GM12872 (cell line): ENCODE measurements around the gene DIP2C.

Source experiments
- TF ChIP-seq, protein P1 (sequence below): IDR thresholded peaks from 3 replicates; pipeline ENCODE4 v1.5.1; 2011; ENCODE audit warnings: low read depth, mild to moderate bottlenecking, low read length, moderate library complexity; ENCODE audit not compliant: insufficient read depth

DIP2C gene

DNA sequence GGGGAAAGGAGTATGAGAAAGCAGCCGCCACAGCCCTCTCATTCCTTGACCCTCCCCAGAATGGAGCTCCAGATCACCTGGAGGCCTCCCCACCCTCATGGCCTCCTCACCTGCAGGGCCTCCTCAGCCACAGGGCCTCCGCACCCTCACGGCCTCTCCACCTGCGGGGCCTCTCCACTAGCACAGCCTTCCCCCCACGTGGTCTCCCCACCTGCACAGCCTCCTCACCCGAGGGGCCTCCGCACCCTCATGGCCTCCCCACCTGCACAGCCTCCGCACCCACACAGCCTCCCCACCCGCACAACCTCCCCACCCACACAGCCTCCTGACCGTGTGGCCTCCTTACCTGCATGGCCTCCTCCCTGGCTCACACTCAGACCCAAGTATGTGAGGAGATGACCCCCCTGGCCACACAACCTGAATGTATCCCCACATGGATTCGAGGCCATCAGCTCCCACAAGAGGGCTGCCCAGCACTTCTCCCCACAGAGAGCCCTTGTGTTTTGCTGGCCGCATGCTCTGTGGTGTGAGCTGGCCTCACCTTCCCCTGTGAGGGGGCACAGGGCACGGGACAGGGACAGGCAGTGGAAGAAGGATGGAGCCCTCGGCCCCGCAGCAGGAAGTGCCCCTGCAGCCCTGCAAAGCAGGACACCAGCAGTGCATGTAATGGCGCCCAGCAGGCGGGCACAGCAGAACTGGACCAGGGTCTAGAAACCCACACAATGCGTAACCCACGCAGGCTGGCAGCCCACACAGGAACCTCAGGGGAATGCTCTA is 3.1 kb downstream of the DIP2C start:
- TF ChIP-seq, protein P1, sequence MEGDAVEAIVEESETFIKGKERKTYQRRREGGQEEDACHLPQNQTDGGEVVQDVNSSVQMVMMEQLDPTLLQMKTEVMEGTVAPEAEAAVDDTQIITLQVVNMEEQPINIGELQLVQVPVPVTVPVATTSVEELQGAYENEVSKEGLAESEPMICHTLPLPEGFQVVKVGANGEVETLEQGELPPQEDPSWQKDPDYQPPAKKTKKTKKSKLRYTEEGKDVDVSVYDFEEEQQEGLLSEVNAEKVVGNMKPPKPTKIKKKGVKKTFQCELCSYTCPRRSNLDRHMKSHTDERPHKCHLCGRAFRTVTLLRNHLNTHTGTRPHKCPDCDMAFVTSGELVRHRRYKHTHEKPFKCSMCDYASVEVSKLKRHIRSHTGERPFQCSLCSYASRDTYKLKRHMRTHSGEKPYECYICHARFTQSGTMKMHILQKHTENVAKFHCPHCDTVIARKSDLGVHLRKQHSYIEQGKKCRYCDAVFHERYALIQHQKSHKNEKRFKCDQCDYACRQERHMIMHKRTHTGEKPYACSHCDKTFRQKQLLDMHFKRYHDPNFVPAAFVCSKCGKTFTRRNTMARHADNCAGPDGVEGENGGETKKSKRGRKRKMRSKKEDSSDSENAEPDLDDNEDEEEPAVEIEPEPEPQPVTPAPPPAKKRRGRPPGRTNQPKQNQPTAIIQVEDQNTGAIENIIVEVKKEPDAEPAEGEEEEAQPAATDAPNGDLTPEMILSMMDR, result no peak

DNA sequence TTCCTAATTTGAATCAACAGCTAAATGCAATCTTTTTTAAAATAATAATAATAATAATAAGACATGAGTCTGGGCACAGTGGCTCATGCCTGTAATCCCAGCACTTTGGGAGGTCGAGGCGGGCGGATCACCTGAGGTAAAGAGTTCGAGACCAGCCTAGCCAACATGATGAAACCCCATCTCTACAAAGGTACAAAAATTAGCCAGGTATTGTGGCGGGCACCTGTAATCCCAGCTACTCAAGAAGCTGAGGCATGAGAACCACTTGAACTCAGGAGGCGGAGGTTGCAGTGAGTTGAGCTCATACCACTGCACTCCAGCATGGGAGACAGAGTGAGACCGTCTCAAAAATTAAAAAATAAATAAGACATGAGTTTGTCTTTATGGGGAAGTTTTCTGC is 3.9 kb downstream of the DIP2C start:
- TF ChIP-seq, protein P1, result no peak

DNA sequence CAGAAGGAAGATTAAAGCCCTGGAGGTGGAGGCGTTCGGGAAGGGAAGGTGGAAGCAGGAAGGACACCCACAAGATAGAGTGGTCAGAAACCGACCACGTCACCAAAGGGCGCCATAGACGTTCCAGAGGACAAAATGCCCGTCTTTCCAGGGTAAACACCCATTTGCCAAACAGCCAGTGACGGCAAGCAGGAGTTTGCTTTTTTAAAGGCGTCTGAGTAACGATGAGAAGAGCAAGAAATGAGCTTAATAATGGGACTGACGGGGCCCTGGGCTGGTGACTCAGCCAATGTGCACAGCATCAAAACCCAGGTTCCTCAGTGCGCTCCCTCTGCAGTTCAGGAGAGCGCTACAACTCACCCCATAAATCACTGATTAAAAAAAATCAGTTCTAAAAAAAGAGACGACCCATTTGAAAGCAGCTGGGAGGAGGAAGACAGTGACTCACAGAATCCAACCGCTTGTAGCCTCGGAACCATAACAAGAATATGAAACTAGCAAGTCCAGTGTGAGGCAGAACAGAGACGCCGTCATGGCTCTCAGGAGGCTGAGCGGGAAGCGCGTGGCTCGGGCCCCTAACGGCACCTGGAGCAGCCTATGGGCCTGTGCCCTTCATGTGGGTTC is 5.9 kb downstream of the DIP2C start:
- TF ChIP-seq, protein P1, result no peak

DNA sequence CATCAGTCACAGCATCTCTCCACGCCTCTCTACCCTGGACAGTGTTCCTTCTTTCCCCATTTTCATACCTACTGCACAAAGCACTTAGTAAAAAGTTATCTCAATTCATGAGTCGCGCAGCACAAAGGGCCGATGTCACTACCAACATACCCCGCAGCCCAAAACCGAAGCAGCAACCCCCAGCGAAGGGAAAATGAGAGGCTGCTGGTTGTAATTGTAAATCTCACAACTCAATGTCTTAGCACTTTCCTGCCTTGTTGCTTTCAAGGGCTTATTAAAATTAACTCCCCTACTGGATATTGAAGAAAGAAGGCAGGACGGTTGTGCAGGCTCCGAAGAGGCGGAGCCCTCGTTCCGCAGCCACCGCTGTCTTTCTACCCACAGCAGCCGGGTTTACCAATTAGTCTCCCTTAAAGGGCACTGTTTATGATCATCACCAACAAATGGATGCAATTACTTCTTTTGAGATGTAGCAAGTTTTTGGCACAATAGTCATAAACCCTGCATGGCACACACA is 6.5 kb downstream of the DIP2C start:
- TF ChIP-seq, protein P1, result no peak

DNA sequence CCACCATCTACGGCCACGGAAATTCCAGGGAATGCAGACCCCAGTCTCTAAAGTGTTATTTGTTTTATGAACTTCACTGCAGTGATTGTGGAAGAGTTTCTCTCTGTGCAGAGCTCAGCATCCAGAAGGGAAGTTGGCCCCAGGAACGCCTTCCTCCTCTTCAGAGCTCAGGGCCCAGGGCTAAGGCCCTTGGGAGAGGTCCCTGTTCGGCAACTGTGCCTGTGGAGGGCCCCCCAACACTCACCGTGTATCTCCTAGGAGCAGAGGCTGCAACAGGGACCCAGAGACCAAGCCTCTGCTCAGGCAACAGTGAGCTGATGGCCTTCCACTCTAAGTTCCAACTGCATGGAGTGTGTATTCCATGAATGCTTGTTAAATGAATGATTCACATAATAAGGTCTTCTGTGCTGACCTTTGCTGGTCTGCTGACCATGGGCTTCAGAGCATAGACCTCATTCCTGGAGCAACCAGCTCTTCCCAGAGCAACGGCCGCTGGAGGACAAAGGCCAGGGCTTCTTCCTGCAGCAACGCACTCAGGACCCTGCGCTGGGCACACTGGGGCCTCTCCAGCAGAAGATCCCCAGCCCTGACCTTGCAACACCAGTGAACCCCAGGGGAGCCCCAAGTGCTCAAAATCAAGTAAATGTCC is 7.7 kb downstream of the DIP2C start:
- TF ChIP-seq, protein P1, result no peak

DNA sequence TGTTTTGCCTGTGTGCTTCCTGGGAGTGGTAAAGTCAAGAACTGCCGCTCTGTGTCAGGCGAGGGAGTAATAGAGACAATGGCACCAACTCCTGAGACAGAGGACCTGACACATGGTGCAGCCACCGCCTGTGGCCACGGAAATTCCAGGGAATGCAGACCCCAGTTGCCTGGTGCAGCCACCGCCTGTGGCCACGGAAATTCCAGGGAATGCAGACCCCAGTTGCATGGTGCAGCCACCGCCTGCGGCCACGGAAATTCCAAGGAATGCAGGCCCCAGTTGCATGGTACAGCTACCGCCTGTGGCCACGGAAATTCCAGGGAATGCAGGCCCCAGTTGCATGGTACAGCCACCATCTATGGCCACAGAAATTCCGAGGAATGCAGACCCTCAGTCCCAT is 8.7 kb downstream of the DIP2C start:
- TF ChIP-seq, protein P1, result no peak

DNA sequence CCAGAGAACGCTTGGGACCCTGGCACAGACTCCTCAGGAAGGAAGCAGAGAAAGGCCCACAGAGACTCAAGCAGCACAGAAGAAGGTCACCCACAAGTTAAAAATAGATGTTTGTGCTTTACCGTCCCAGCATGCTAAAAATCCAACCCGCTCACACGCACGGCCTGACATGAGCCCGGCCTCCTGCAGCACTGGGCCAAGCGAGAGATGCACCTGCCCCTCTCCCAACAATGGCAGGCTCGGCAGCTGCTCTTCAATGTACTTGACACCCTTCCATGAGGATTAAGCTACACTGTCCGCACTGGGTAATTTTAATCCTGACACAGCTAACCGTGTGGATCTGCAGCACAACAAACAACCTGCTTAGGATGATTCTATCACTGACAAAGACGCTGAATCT is 9.3 kb downstream of the DIP2C start:
- TF ChIP-seq, protein P1, result no peak
